Liver (tissue), 9 donors: ENCODE measurements around the gene KCNRG. TPM values are rescaled to one million over a fixed set of nuclear protein-coding genes. Genes with fewer than 3 reads are reported as not detected.

ENCODE experiments used
- DNase-seq: peaks from one replicate; pipeline ENCODE4 v3.0.0-alpha.2; 2017; ENCODE audit warnings: low spot score
- H3K27ac ChIP-seq, 2 donors: one replicate each; pipeline ENCODE4 v1.7.0; 2013; ENCODE audit warnings: inconsistent platforms in 2 of 2, low read length in 2 of 2, control low read depth in 1 of 2, low read depth in 1 of 2, mild to moderate bottlenecking in 1 of 2
- H3K27me3 ChIP-seq, 4 donors: one replicate each; pipeline versions ENCODE4 v1.6.1 to v1.7.0; 2013; ENCODE audit warnings: low read length in 3 of 4, inconsistent platforms in 1 of 4, mild to moderate bottlenecking in 1 of 4, moderate library complexity in 1 of 4; ENCODE audit not compliant: control insufficient read depth in 4 of 4, insufficient read depth in 4 of 4
- H3K36me3 ChIP-seq, 4 donors: one replicate each; pipeline versions ENCODE4 v1.6.1 to v1.7.0; 2013; ENCODE audit warnings: low read length in 3 of 4, mild to moderate bottlenecking in 3 of 4, low read depth in 1 of 4, moderate library complexity in 1 of 4; ENCODE audit not compliant: control insufficient read depth in 4 of 4, insufficient read depth in 3 of 4
- H3K4me1 ChIP-seq, 4 donors: one replicate each; pipeline versions ENCODE4 v1.6.1 to v1.7.0; 2013; ENCODE audit warnings: low read length in 3 of 4, mild to moderate bottlenecking in 3 of 4, moderate library complexity in 1 of 4; ENCODE audit not compliant: control insufficient read depth in 4 of 4, insufficient read depth in 4 of 4
- H3K4me3 ChIP-seq, 3 donors: one replicate each; pipeline versions ENCODE4 v1.6.1 to v1.7.0; 2013; ENCODE audit warnings: low read length in 3 of 3, control low read depth in 1 of 3, low read depth in 1 of 3, mild to moderate bottlenecking in 1 of 3
- H3K9ac ChIP-seq, 2 donors: one replicate each; pipeline ENCODE4 v1.7.0; 2013; ENCODE audit warnings: low read length in 2 of 2, mild to moderate bottlenecking in 2 of 2, moderate library complexity in 2 of 2, control low read depth in 1 of 2, low read depth in 1 of 2
- H3K9me3 ChIP-seq, 4 donors: one replicate each; pipeline versions ENCODE4 v1.6.1 to v1.7.0; 2013; ENCODE audit warnings: low read length in 3 of 4; ENCODE audit not compliant: control insufficient read depth in 4 of 4
- ATF3 ChIP-seq: IDR thresholded peaks from 2 replicates; pipeline ENCODE4 v1.6.1; 2016; ENCODE audit warnings: antibody characterized with exemption
- CTCF ChIP-seq: fragments of 150-350 bp; IDR thresholded peaks from 2 replicates; pipeline ENCODE4 v1.5.1; 2017; ENCODE audit warnings: improper control_type of control experiment, low read depth, low read length; ENCODE audit not compliant: missing input control
- EGR1 ChIP-seq, 2 donors: IDR thresholded peaks; 2 replicates each; pipeline ENCODE4 v1.6.1; 2016 to 2018; ENCODE audit warnings: antibody characterized with exemption in 2 of 2, low read depth in 2 of 2
- FOXA1 ChIP-seq: IDR thresholded peaks from 2 replicates; pipeline ENCODE4 v1.6.1; 2016; ENCODE audit warnings: antibody characterized with exemption
- FOXA2 ChIP-seq: IDR thresholded peaks from 2 replicates; pipeline ENCODE4 v1.6.1; 2016; ENCODE audit warnings: antibody characterized with exemption
- GABPA ChIP-seq, 2 donors: IDR thresholded peaks in 1 of 2; conservative IDR thresholded peaks in 1 of 2; 2 replicates each; pipeline ENCODE4 v1.6.1; 2016; ENCODE audit warnings: antibody characterized with exemption in 2 of 2, mild to moderate bottlenecking in 1 of 2, moderate library complexity in 1 of 2
- HNF4A ChIP-seq, 2 donors: conservative IDR thresholded peaks; 2 replicates each; pipeline ENCODE4 v1.6.1; 2016; ENCODE audit warnings: antibody characterized with exemption in 2 of 2, mild to moderate bottlenecking in 2 of 2
- HNF4G ChIP-seq: IDR thresholded peaks from 2 replicates; pipeline ENCODE4 v1.6.1; 2016; ENCODE audit warnings: antibody characterized with exemption
- JUND ChIP-seq, 2 donors: IDR thresholded peaks; 2 replicates each; pipeline ENCODE4 v1.6.1; 2016; ENCODE audit warnings: antibody characterized with exemption in 2 of 2
- MAX ChIP-seq: IDR thresholded peaks from 2 replicates; pipeline ENCODE4 v1.6.1; 2016; ENCODE audit warnings: antibody characterized with exemption
- NR2F2 ChIP-seq: IDR thresholded peaks from 2 replicates; pipeline ENCODE4 v1.6.1; 2016; ENCODE audit warnings: antibody characterized with exemption
- RAD21 ChIP-seq, 2 donors: IDR thresholded peaks; 2 replicates each; pipeline ENCODE4 v1.6.1; 2016; ENCODE audit warnings: antibody characterized with exemption in 2 of 2, mild to moderate bottlenecking in 2 of 2
- REST ChIP-seq: IDR thresholded peaks from 2 replicates; pipeline ENCODE4 v1.6.1; 2016; ENCODE audit warnings: antibody characterized with exemption, mild to moderate bottlenecking
- RXRA ChIP-seq, 2 donors: IDR thresholded peaks; 2 replicates each; pipeline ENCODE4 v1.6.1; 2017 to 2018; ENCODE audit warnings: antibody characterized with exemption in 2 of 2, mild to moderate bottlenecking in 1 of 2
- SP1 ChIP-seq: IDR thresholded peaks from 2 replicates; pipeline ENCODE4 v1.6.1; 2018; ENCODE audit warnings: antibody characterized with exemption, mild to moderate bottlenecking
- TAF1 ChIP-seq: conservative IDR thresholded peaks from 2 replicates; pipeline ENCODE4 v1.6.1; 2016; ENCODE audit warnings: antibody characterized with exemption, mild to moderate bottlenecking
- YY1 ChIP-seq: IDR thresholded peaks from 2 replicates; pipeline ENCODE4 v1.6.1; 2016; ENCODE audit warnings: antibody characterized with exemption, mild to moderate bottlenecking
- ZBTB33 ChIP-seq: IDR thresholded peaks from 2 replicates; pipeline ENCODE4 v1.6.1; 2016; ENCODE audit warnings: antibody characterized with exemption
- WGBS: extraction: QIAGEN DNeasy Blood & Tissue Kit; methylation state at CpG from one replicate; pipeline ENCODE4 v1.1.7; 2013; 5-methylcytosine and 5-hydroxymethylcytosine counted together
- polyA plus RNA-seq, 2 donors: library from polyadenylated mRNA; stranded (reverse) in 1 of 2; unstranded in 1 of 2; fragments of 200-250 nt in 1 of 2; fragments of >200 nt in 1 of 2; fragmentation: Nextera tagmentation in 1 of 2; extraction: Ambion mirVana in 1 of 2; gene quantifications; one replicate each; pipeline versions ENCODE4 v1.2.1 to v1.2.3, GENCODE V29; 2013 to 2015
- total RNA-seq, 2 donors: library from RNA; depleted of rRNA; stranded (reverse); fragments of >200 nt; gene quantifications; one replicate each; pipeline ENCODE4 v1.2.3, GENCODE V29; 2014
- donor health status: healthy.
- donor health status: healthy.
- donor health status: healthy.
- donor health status: healthy.
- donor health status: healthy.

Gene KCNRG
- total and polyA plus RNA-seq, 4 donors: 0.18 to 2.1 (median 1.2) TPM

- TF ChIP-seq CTCF (no peak), JUND (IDR thresholded peaks at IDR 0.05) (no peak), ATF3 (no peak), SP1 (no peak), NR2F2 (no peak), HNF4G (no peak)
Observed at GRCh38 chr13:50015750-50016149, 506 bp downstream of the KCNRG start (continued).

- Histone ChIP-seq H3K9ac (no peak overlapping the region), H3K4me3 (no peak overlapping the region), H3K27ac (no peak overlapping the region), H3K36me3 (peaks cover 4 to 23% (median 13%) of the 10 kb centered on the region in 4 donors), H3K27me3 (no peaks in the 10 kb centered on the region), H3K9me3 (no peaks in the 10 kb centered on the region), H3K4me1 (peaks cover 0 to 1% (median 0%) of the 10 kb centered on the region in 4 donors)
- no peak for DNase-seq
- WGBS: 91% methylated on average over 2 of the region's 2 CpGs
- no peak for TF ChIP-seq HNF4G
- no peak for TF ChIP-seq SP1
- TF ChIP-seq RXRA (IDR thresholded peaks at IDR 0.05): no peak
- TF ChIP-seq ATF3: no peak
- no peak for TF ChIP-seq YY1
- no peak for TF ChIP-seq FOXA2
- TF ChIP-seq FOXA1: no peak
- no peak for TF ChIP-seq EGR1 (IDR thresholded peaks at IDR 0.05; ENCODE audit: low read depth in 2 of 2)
- TF ChIP-seq NR2F2: no peak
- no peak for TF ChIP-seq REST
- no peak for TF ChIP-seq TAF1
- TF ChIP-seq CTCF: no peak
- TF ChIP-seq JUND (IDR thresholded peaks at IDR 0.05): no peak
- TF ChIP-seq MAX: no peak
- TF ChIP-seq ZBTB33: no peak
- no peak for TF ChIP-seq GABPA (IDR thresholded peaks at IDR 0.05 in 1 of 2, conservative IDR thresholded peaks at IDR 0.05 in 1 of 2)
- TF ChIP-seq HNF4A (conservative IDR thresholded peaks at IDR 0.05): no peak
- no peak for TF ChIP-seq RAD21 (IDR thresholded peaks at IDR 0.05)
Observed at GRCh38 chr13:50016444-50016843, 1.2 kb downstream of the KCNRG start.
